HCT116 (cell line): ENCODE measurements around the gene SLC15A5. TPM values are rescaled to one million over a fixed set of nuclear protein-coding genes. Genes with fewer than 3 reads are reported as not detected.

Experiments
- ATAC-seq: fragments of 200-7000 bp; cut with Tn5 transposase; 2 replicates; pipeline ENCODE4 v1.9.1; 2020; ENCODE audit warnings: mild to moderate bottlenecking, moderate library complexity
- BruUV-seq: library from RNA; stranded (reverse); fragments of 400-500 nt; replicated peaks from 2 replicates; lab custom pipeline; 2021; lab: Mats Ljungman, UMichigan
- CTCF ChIA-PET: fragments of 300-600 bp; sonication (Branson Sonifier 250); formaldehyde crosslinking; loops from one replicate; lab custom pipeline; 2021; ENCODE audit warnings: antibody characterized with exemption; lab: Charles Lee
- POLR2A ChIA-PET: fragments of 300-600, 350-600 bp; sonication (Branson Sonifier 250); formaldehyde crosslinking; loops from one replicate; lab custom pipeline; 2021; ENCODE audit warnings: antibody characterized with exemption; lab: Charles Lee
- RAD21 ChIA-PET, 2 experiments: fragments of 300-600 bp; sonication (Branson Sonifier 250); formaldehyde crosslinking; loops; one replicate each; lab custom pipeline; 2023; ENCODE audit warnings: low total read pairs in 2 of 2; ENCODE audit not compliant: uncharacterized antibody in 2 of 2, unreplicated experiment in 2 of 2, low non-redundant PET in 1 of 2; lab: Charles Lee
- DNase-seq: peaks from one replicate; pipeline ENCODE4 v3.0.0-alpha.2; 2010; ENCODE audit warnings: low read depth, low spot score
- H2AFZ ChIP-seq: fragments of 200-600 bp; shearing (Covaris generic), sonication (generic); 2 replicates; pipeline ENCODE4 v1.6.1; 2017; ENCODE audit warnings: low read depth, mixed run types, mixed read lengths, antibody characterized with exemption, low read length; ENCODE audit not compliant: poor library complexity, severe bottlenecking
- H3K27ac ChIP-seq: 2 replicates; pipeline ENCODE4 v1.5.1; 2012; ENCODE audit warnings: low read depth, low read length
- H3K27me3 ChIP-seq: fragments of 200-600 bp; sonication (generic); 2 replicates; pipeline ENCODE4 v1.6.1; 2016; ENCODE audit warnings: mixed run types, low read length, mixed read lengths; ENCODE audit not compliant: insufficient read depth
- H3K36me3 ChIP-seq, 2 experiments: fragments of 200-500 bp in 1 of 2; fragments of 200-600 bp in 1 of 2; sonication (Bioruptor generic) in 1 of 2; sonication (generic) in 1 of 2; 2 replicates each; pipeline versions ENCODE4 v1.5.1 to v1.6.1; 2014 to 2016; ENCODE audit warnings: low read length in 2 of 2, inconsistent platforms in 1 of 2, mixed read lengths in 1 of 2, mixed run types in 1 of 2; ENCODE audit not compliant: insufficient read depth in 2 of 2, control insufficient read depth in 1 of 2
- H3K4me1 ChIP-seq, 2 experiments: fragments of 200-600 bp in 1 of 2; sonication (generic) in 1 of 2; 2 replicates each; pipeline versions ENCODE4 v1.5.1 to v1.6.1; 2012 to 2017; ENCODE audit warnings: low read length in 2 of 2, inconsistent platforms in 1 of 2, mild to moderate bottlenecking in 1 of 2, mixed read lengths in 1 of 2, mixed run types in 1 of 2, moderate library complexity in 1 of 2; ENCODE audit not compliant: insufficient read depth in 2 of 2, control insufficient read depth in 1 of 2
- H3K4me2 ChIP-seq: fragments of 200-600 bp; sonication (generic); 2 replicates; pipeline ENCODE4 v1.6.1; 2017; ENCODE audit warnings: mixed run types, low read length, mixed read lengths
- H3K4me3 ChIP-seq, 2 experiments: fragments of 200-600 bp in 1 of 2; sonication (generic) in 1 of 2; replicated peaks in 1 of 2; 2 replicates each; pipeline ENCODE4 v1.5.1; 2011 to 2016; ENCODE audit warnings: low read length in 2 of 2, control low read depth in 1 of 2, low read depth in 1 of 2, mild to moderate bottlenecking in 1 of 2, mixed read lengths in 1 of 2, mixed run types in 1 of 2
- H3K79me2 ChIP-seq: fragments of 200-600 bp; sonication (generic); 2 replicates; pipeline ENCODE4 v1.6.1; 2017; ENCODE audit warnings: mild to moderate bottlenecking, mixed run types, low read length, moderate library complexity, mixed read lengths; ENCODE audit not compliant: insufficient read depth
- H3K9ac ChIP-seq: fragments of 200-600 bp; sonication (generic); 2 replicates; pipeline ENCODE4 v1.6.1; 2016; ENCODE audit warnings: low read length, mixed read lengths
- H3K9me2 ChIP-seq: fragments of 200-600 bp; sonication (generic), shearing (Covaris generic); 2 replicates; pipeline ENCODE4 v1.6.1; 2017; ENCODE audit warnings: mixed run types, mild to moderate bottlenecking, moderate library complexity; ENCODE audit not compliant: insufficient read depth
- H3K9me3 ChIP-seq, 2 experiments: fragments of 200-500 bp in 1 of 2; fragments of 200-600 bp in 1 of 2; sonication (Bioruptor generic) in 1 of 2; sonication (generic) in 1 of 2; 2 replicates each; pipeline ENCODE4 v1.6.1; 2014 to 2017; ENCODE audit warnings: low read length in 2 of 2, mixed read lengths in 2 of 2, inconsistent platforms in 1 of 2, low read depth in 1 of 2, mild to moderate bottlenecking in 1 of 2, mixed run types in 1 of 2, moderate library complexity in 1 of 2; ENCODE audit not compliant: control insufficient read depth in 1 of 2, insufficient read depth in 1 of 2
- H4K20me1 ChIP-seq: fragments of 200-600 bp; sonication (generic), shearing (Covaris generic); 2 replicates; pipeline ENCODE4 v1.6.1; 2017; ENCODE audit warnings: mixed run types, mild to moderate bottlenecking, moderate library complexity; ENCODE audit not compliant: insufficient read depth
- EGR1 ChIP-seq: IDR thresholded peaks from 2 replicates; pipeline ENCODE4 v1.6.1; 2012; ENCODE audit warnings: low read depth
- ELF1 ChIP-seq: IDR thresholded peaks from 2 replicates; pipeline ENCODE4 v1.6.1; 2012; ENCODE audit warnings: low read depth, borderline replicate concordance
- FOSL1 ChIP-seq: IDR thresholded peaks from 2 replicates; pipeline ENCODE4 v1.6.1; 2012; ENCODE audit warnings: low read depth
- POLR2AphosphoS5 ChIP-seq: IDR thresholded peaks from 2 replicates; pipeline ENCODE4 v1.6.1; 2011; ENCODE audit warnings: mild to moderate bottlenecking, low read depth, low read length, moderate library complexity
- RAD21 ChIP-seq: IDR thresholded peaks from 2 replicates; pipeline ENCODE4 v1.6.1; 2012; ENCODE audit warnings: low read depth, mild to moderate bottlenecking
- SIN3A ChIP-seq: IDR thresholded peaks from 2 replicates; pipeline ENCODE4 v1.6.1; 2012; ENCODE audit warnings: low read depth
- SP1 ChIP-seq: IDR thresholded peaks from 2 replicates; pipeline ENCODE4 v1.6.1; 2012; ENCODE audit warnings: low read depth
- SRF ChIP-seq: IDR thresholded peaks from 2 replicates; pipeline ENCODE4 v1.6.1; 2012; ENCODE audit warnings: low read depth
- TCF7L2 ChIP-seq: IDR thresholded peaks from 2 replicates; pipeline ENCODE4 v1.7.0; 2011; ENCODE audit warnings: borderline replicate concordance, inconsistent platforms; ENCODE audit not compliant: insufficient read depth, insufficient read length; ENCODE audit errors: extremely low read depth
- YY1 ChIP-seq: IDR thresholded peaks from 2 replicates; pipeline ENCODE4 v1.6.1; 2011; ENCODE audit warnings: low read length, low read depth, moderate library complexity, mild to moderate bottlenecking; ENCODE audit not compliant: insufficient replicate concordance; ENCODE audit errors: extremely low read depth
- ZFX ChIP-seq: fragments of 450-650 bp; IDR thresholded peaks from 2 replicates; pipeline ENCODE4 v1.6.1; 2017
- intact Hi-C: fragments of 100-400 bp; cut with micrococcal nuclease; formaldehyde crosslinking; loops from 2 replicates; pipeline ENCODE4 v1.10.0; 2022
- total RNA-seq: library from RNA; stranded (reverse); gene quantifications from one replicate; pipeline ENCODE4 v1.2.1, GENCODE V29; 2021; ENCODE audit not compliant: unreplicated experiment
- TF ChIP-seq, protein P1 (sequence below): IDR thresholded peaks from 2 replicates; pipeline ENCODE4 v1.6.1; 2012; ENCODE audit warnings: low read depth
- TF ChIP-seq, protein P2 (sequence below): IDR thresholded peaks from 2 replicates; pipeline ENCODE4 v1.6.1; 2012
- TF ChIP-seq, protein P3 (sequence below), 3 experiments: fragments of 200-600 bp in 1 of 3; sonication (generic) in 1 of 3; IDR thresholded peaks in 2 of 3; conservative IDR thresholded peaks in 1 of 3; 2 replicates each; pipeline ENCODE4 v1.5.1; 2012 to 2017; ENCODE audit warnings: low read depth in 2 of 3, low read length in 2 of 3, antibody characterized with exemption in 1 of 3, borderline replicate concordance in 1 of 3, control low read depth in 1 of 3, mild to moderate bottlenecking in 1 of 3, mixed read lengths in 1 of 3, mixed run types in 1 of 3, moderate library complexity in 1 of 3; ENCODE audit not compliant: insufficient read depth in 1 of 3
- TF ChIP-seq, protein P4 (sequence below): IDR thresholded peaks from 2 replicates; pipeline ENCODE4 v1.6.1; 2012

The SLC15A5 gene
- total RNA-seq, 1 experiment from 2014 or later: not detected

DNA sequence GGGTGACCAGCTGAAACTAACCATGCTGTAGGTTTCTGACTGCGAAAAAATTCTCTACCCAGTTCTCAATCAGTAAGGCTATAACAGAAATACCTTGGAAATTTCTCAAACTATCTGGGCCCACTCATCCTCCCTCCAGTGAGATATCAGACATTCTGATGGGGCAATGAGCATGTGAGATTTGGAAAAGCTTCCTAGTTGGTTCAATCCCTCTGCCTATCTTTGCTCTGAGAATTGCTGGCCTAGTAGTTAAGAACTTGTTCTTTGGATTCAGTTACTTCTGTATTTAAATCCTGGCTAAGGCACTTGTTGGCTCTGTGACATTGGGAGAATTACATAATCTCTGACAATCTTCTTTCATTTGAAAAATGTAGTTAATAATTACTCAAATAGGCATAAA, 119.4 kb downstream of the SLC15A5 start:
- no peak for DNase-seq
- CTCF ChIA-PET: no interaction called here
- Histone ChIP-seq H3K4me3 (no peak overlapping the region), H3K27me3 (no peaks in the 10 kb centered on the region), H3K79me2 (no peaks in the 10 kb centered on the region), H3K9me2 (no peaks in the 10 kb centered on the region), H4K20me1 (no peaks in the 10 kb centered on the region), H3K27ac (no peak overlapping the region), H3K9ac (no peak overlapping the region), H3K4me2 (no peak overlapping the region), H3K36me3 (no peaks in the 10 kb centered on the region), H3K4me1 (no peaks in the 10 kb centered on the region), H3K9me3 (no peaks in the 10 kb centered on the region), H2AFZ (no peak overlapping the region)
- RAD21 ChIA-PET: no interaction called here
- BruUV-seq: no TSS peak
- intact Hi-C loops: no loop called here
- TF ChIP-seq RAD21 (no peak), ELF1 (no peak), POLR2AphosphoS5 (no peak), FOSL1 (no peak), EGR1 (no peak), ZFX (no peak), SRF (no peak), SIN3A (no peak), YY1 (no peak), TCF7L2 (no peak), SP1 (no peak)
- TF ChIP-seq, protein P1, sequence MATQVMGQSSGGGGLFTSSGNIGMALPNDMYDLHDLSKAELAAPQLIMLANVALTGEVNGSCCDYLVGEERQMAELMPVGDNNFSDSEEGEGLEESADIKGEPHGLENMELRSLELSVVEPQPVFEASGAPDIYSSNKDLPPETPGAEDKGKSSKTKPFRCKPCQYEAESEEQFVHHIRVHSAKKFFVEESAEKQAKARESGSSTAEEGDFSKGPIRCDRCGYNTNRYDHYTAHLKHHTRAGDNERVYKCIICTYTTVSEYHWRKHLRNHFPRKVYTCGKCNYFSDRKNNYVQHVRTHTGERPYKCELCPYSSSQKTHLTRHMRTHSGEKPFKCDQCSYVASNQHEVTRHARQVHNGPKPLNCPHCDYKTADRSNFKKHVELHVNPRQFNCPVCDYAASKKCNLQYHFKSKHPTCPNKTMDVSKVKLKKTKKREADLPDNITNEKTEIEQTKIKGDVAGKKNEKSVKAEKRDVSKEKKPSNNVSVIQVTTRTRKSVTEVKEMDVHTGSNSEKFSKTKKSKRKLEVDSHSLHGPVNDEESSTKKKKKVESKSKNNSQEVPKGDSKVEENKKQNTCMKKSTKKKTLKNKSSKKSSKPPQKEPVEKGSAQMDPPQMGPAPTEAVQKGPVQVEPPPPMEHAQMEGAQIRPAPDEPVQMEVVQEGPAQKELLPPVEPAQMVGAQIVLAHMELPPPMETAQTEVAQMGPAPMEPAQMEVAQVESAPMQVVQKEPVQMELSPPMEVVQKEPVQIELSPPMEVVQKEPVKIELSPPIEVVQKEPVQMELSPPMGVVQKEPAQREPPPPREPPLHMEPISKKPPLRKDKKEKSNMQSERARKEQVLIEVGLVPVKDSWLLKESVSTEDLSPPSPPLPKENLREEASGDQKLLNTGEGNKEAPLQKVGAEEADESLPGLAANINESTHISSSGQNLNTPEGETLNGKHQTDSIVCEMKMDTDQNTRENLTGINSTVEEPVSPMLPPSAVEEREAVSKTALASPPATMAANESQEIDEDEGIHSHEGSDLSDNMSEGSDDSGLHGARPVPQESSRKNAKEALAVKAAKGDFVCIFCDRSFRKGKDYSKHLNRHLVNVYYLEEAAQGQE: no peak
- TF ChIP-seq, protein P2, sequence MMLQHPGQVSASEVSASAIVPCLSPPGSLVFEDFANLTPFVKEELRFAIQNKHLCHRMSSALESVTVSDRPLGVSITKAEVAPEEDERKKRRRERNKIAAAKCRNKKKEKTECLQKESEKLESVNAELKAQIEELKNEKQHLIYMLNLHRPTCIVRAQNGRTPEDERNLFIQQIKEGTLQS: no peak
- TF ChIP-seq, protein P3, sequence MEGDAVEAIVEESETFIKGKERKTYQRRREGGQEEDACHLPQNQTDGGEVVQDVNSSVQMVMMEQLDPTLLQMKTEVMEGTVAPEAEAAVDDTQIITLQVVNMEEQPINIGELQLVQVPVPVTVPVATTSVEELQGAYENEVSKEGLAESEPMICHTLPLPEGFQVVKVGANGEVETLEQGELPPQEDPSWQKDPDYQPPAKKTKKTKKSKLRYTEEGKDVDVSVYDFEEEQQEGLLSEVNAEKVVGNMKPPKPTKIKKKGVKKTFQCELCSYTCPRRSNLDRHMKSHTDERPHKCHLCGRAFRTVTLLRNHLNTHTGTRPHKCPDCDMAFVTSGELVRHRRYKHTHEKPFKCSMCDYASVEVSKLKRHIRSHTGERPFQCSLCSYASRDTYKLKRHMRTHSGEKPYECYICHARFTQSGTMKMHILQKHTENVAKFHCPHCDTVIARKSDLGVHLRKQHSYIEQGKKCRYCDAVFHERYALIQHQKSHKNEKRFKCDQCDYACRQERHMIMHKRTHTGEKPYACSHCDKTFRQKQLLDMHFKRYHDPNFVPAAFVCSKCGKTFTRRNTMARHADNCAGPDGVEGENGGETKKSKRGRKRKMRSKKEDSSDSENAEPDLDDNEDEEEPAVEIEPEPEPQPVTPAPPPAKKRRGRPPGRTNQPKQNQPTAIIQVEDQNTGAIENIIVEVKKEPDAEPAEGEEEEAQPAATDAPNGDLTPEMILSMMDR (IDR thresholded peaks at IDR 0.05 in 2 of 3, conservative IDR thresholded peaks at IDR 0.05 in 1 of 3; ENCODE audit: borderline replicate concordance in 1 of 3, insufficient read depth in 1 of 3, low read depth in 2 of 3, low read length in 2 of 3): no peak
- TF ChIP-seq, protein P4, sequence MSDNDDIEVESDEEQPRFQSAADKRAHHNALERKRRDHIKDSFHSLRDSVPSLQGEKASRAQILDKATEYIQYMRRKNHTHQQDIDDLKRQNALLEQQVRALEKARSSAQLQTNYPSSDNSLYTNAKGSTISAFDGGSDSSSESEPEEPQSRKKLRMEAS: no peak
- ATAC-seq: no peak
- POLR2A ChIA-PET: no interaction called here
